ENCODE measurements around the gene RHOBTB3. TPM values are rescaled to one million over a fixed set of nuclear protein-coding genes. Genes with fewer than 3 reads are reported as not detected.
A peak's percentile ranks its signal among the peaks of the same experiment; 100 is the strongest.

RHOBTB3 gene
- total and polyA plus RNA-seq, 11 donors = 24.3 to 116 (median 82.1) TPM

DNA sequence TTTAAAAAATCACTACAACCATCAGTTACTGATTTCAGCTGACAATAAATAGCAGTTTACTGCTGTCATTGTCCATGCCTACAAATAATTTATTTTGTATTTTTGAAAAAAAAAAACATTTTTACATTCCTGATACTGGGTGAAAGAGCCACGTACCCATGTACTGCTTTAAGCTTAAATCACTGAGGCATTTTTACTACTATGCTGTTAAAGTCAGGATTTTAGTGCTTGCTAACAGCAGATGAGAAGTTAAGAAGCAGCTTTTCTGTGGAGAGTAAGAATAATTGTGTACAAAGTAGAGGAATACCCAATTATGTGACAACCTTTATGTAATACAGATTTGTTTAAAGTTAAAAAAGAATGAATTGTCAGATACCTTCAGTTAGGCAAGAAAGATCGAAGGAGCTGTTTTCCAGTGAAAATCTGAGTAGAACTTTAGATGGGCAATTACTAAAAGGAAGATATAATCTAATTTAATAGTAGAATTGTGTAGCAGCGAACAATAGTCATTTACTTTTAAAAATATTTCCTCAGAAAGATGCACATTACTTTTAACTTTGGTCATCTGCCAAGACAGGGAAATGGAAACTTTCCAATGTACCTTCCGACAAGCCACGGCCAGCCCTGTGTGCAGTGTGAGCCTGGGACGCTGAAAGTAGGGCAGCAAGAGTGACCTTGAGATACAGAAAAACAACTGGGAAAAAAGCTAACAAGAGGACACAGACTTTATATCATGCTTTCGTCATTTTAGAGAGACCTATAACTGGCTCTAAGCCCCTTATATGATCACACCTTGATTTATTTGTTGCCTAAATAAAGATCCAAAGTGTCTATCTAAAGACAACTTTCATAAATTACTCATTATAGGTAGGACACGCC, 39.9 kb downstream of the RHOBTB3 start:
- H3K27me3 ChIP-seq = no peaks in the 10 kb centered on the region
- peaks cover 0 to 37% (median 28%) of the 10 kb centered on the region in 9 donors for H3K36me3 ChIP-seq
- WGBS, 4 donors = 30 to 39% (median 32%) methylated on average over 8 of the region's 8 CpGs
- TF ChIP-seq POLR2A (IDR thresholded peaks at IDR 0.05) = no peak
- TF ChIP-seq, protein P1, sequence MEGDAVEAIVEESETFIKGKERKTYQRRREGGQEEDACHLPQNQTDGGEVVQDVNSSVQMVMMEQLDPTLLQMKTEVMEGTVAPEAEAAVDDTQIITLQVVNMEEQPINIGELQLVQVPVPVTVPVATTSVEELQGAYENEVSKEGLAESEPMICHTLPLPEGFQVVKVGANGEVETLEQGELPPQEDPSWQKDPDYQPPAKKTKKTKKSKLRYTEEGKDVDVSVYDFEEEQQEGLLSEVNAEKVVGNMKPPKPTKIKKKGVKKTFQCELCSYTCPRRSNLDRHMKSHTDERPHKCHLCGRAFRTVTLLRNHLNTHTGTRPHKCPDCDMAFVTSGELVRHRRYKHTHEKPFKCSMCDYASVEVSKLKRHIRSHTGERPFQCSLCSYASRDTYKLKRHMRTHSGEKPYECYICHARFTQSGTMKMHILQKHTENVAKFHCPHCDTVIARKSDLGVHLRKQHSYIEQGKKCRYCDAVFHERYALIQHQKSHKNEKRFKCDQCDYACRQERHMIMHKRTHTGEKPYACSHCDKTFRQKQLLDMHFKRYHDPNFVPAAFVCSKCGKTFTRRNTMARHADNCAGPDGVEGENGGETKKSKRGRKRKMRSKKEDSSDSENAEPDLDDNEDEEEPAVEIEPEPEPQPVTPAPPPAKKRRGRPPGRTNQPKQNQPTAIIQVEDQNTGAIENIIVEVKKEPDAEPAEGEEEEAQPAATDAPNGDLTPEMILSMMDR (IDR thresholded peaks at IDR 0.05) = no peak
- no peaks in the 10 kb centered on the region for H3K9me3 ChIP-seq
- ATAC-seq = peak; percentile 76 to 90 (median 86)
- H3K4me1 ChIP-seq = peaks cover 0 to 29% (median 13%) of the 10 kb centered on the region in 12 donors
- DNase-seq = peak in 4 of 5 donors; percentile 45 to 62 (median 48)
- no peak overlapping the region for H3K4me3 ChIP-seq
- H3K27ac ChIP-seq = peak overlapping the region; percentile 48 to 81 (median 72)
- intact Hi-C loops (cut with DNase I) = loop anchor here in 9 of 10 donors (5.0 to 10.0 kb wide), 8 partner anchors 34 to 564 kb away; partner anchors contain the start of genes RHOBTB3 (in 2 of the 9) and RFESD (in 1 of the 9)

- Histone ChIP-seq H3K27ac (peak overlapping the region; percentile 48 to 81 (median 72)), H3K9me3 (no peaks in the 10 kb centered on the region), H3K4me1 (peaks cover 0 to 29% (median 13%) of the 10 kb centered on the region in 12 donors), H3K27me3 (no peaks in the 10 kb centered on the region), H3K4me3 (no peak overlapping the region), H3K36me3 (peaks cover 0 to 39% (median 26%) of the 10 kb centered on the region in 9 donors)
- WGBS, 4 donors = 90 to 94% (median 92%) methylated on average over 2 of the region's 2 CpGs
- ATAC-seq (peak in 1 of 4 donors; percentile 44), DNase-seq (no peak)
- no peak for TF ChIP-seq POLR2A (IDR thresholded peaks at IDR 0.05)
- TF ChIP-seq, protein P1 (IDR thresholded peaks at IDR 0.05) = no peak
- intact Hi-C loops (cut with DNase I) = loop anchor here in 9 of 10 donors (5.0 to 10.0 kb wide), 8 partner anchors 35 to 563 kb away; partner anchors contain the start of genes RHOBTB3 (in 2 of the 9) and RFESD (in 1 of the 9)
Measured at GRCh38 chr5:95771892-95772291, 40.8 kb downstream of the RHOBTB3 start.

- Histone ChIP-seq H3K4me3 (no peak overlapping the region), H3K9me3 (no peaks in the 10 kb centered on the region), H3K36me3 (peaks cover 0 to 29% (median 16%) of the 10 kb centered on the region in 9 donors), H3K27ac (peak overlapping the region in 3 of 12 donors; percentile 11 to 37 (median 24)), H3K4me1 (peaks cover 0 to 30% (median 13%) of the 10 kb centered on the region in 12 donors), H3K27me3 (no peaks in the 10 kb centered on the region)
- intact Hi-C loops (cut with DNase I) = loop anchor here in 9 of 10 donors (5.0 to 10.0 kb wide), 8 partner anchors 36 to 561 kb away; partner anchors contain the start of genes RHOBTB3 (in 2 of the 9) and RFESD (in 1 of the 9)
- DNase-seq = no peak
- TF ChIP-seq, protein P1 (IDR thresholded peaks at IDR 0.05) = no peak
- TF ChIP-seq POLR2A (IDR thresholded peaks at IDR 0.05) = no peak
- 46 to 66% (median 61%) methylated on average over 3 of the region's 3 CpGs for WGBS, 4 donors
- peak in 3 of 4 donors; percentile 14 to 49 (median 19) for ATAC-seq
Measured at GRCh38 chr5:95773335-95774059, 42.4 kb downstream of the RHOBTB3 start.
